OCI-LY1 (cell line): ENCODE data around the gene TYW1B.
"Not testable (repeated sequence)": the region's sequence is repeated elsewhere in the genome, so short reads cannot be mapped to it uniquely, and the experiment has no call there.

Experiments
- CTCF ChIP-seq: fragments of 200-600 bp; sonication (generic), shearing (Covaris generic); IDR thresholded peaks from 2 replicates; pipeline ENCODE4 v1.5.1; 2017; ENCODE audit warnings: mild to moderate bottlenecking, antibody characterized with exemption, low read length, moderate library complexity, mixed read lengths
- EZH2 ChIP-seq: fragments of 200-600 bp; sonication (generic), shearing (Covaris generic); IDR thresholded peaks from 2 replicates; pipeline ENCODE4 v1.8.0; 2017; ENCODE audit warnings: borderline replicate concordance, mixed run types, mild to moderate bottlenecking, antibody characterized with exemption, low read length, moderate library complexity, mixed read lengths

- not testable (repeated sequence) for TF ChIP-seq CTCF, EZH2
These were observed 61.0 kb downstream of the TYW1B start for GRCh38 chr7:72766994-72767393.
